Body of pancreas (tissue), 4 donors: Measurements from ENCODE around the gene TBRG4. TPM values are rescaled to one million over a fixed set of nuclear protein-coding genes. Genes with fewer than 3 reads are reported as not detected.

Experiments
- ATAC-seq: fragments of 150-250 bp; one replicate; pipeline ENCODE4 v1.9.1; 2016
- DNase-seq, 4 donors: peaks; one replicate each; pipeline ENCODE4 v3.0.0-alpha.2; 2019
- H3K27ac ChIP-seq, 4 donors: fragments of 200-600 bp; sonication (generic); 1 replicate in 3 of 4; 2 replicates in 1 of 4; pipeline versions ENCODE4 v1.5.1 to v1.6.1; 2016 to 2019; ENCODE audit warnings: mild to moderate bottlenecking in 1 of 4, mixed read lengths in 1 of 4, moderate library complexity in 1 of 4
- H3K27me3 ChIP-seq, 2 donors: fragments of 200-600 bp; sonication (generic); one replicate each; pipeline ENCODE4 v1.6.0; 2016; ENCODE audit warnings: mild to moderate bottlenecking in 1 of 2
- H3K36me3 ChIP-seq, 2 donors: fragments of 200-600 bp; sonication (generic); replicated peaks in 1 of 2; 2 replicates each; pipeline ENCODE4 v1.5.1; 2016; ENCODE audit warnings: low read depth in 2 of 2; ENCODE audit not compliant: insufficient read depth in 1 of 2
- H3K4me1 ChIP-seq: fragments of 200-600 bp; sonication (generic); one replicate; pipeline ENCODE4 v1.6.0; 2016
- H3K4me3 ChIP-seq, 2 donors: fragments of 200-600 bp; sonication (generic); 1 replicate in 1 of 2; 2 replicates in 1 of 2; pipeline ENCODE4 v1.5.1; 2016 to 2019
- H3K9me3 ChIP-seq, 3 donors: fragments of 200-600 bp; sonication (generic); 1 replicate in 2 of 3; 2 replicates in 1 of 3; pipeline ENCODE4 v1.5.1; 2016
- CTCF ChIP-seq, 7 experiments: fragments of 450-650 bp in 4 of 7; fragments of 200-600 bp in 3 of 7; sonication (generic) in 3 of 7; IDR thresholded peaks; one replicate each; pipeline ENCODE4 v1.5.1; 2016 to 2019; ENCODE audit warnings: antibody characterized with exemption in 7 of 7
- POLR2A ChIP-seq, 3 donors: fragments of 450-650 bp; IDR thresholded peaks; one replicate each; pipeline ENCODE4 v1.6.1; 2016; ENCODE audit warnings: antibody characterized with exemption in 3 of 3, mild to moderate bottlenecking in 2 of 3
- WGBS, 2 donors: methylation state at CpG; one replicate each; pipeline ENCODE4 v1.1.5; 2017; 5-methylcytosine and 5-hydroxymethylcytosine counted together
- intact Hi-C: fragments of 100-400 bp; cut with DNase I; formaldehyde crosslinking; loops from one replicate; pipeline ENCODE4 v1.15.1; 2023
- total RNA-seq, 2 donors: library from RNA; depleted of rRNA; stranded (reverse); fragments of >200 nt; gene quantifications; one replicate each; pipeline ENCODE4 v1.1.0, GENCODE V29; 2016

TBRG4 gene
- total RNA-seq, 2 donors from 2014 or later, result 14.0 to 81.4 TPM

GRCh38 chr7:45076946-45077345 is 34.6 kb downstream of the TBRG4 start:
- TF ChIP-seq CTCF (IDR thresholded peaks at IDR 0.05) (no peak), POLR2A (IDR thresholded peaks at IDR 0.05) (no peak)
- no peak for ATAC-seq

GRCh38 chr7:45075871-45076796 is 35.4 kb downstream of the TBRG4 start:
- ATAC-seq (no peak), DNase-seq (no peak)
- H3K4me3 ChIP-seq, result no peak overlapping the region
- TF ChIP-seq CTCF (IDR thresholded peaks at IDR 0.05) (no peak), POLR2A (IDR thresholded peaks at IDR 0.05) (no peak)
- no peaks in the 10 kb centered on the region for H3K4me1 ChIP-seq
- WGBS, 2 donors, result 89 to 92% methylated on average over 19 to 25 of the region's 35 CpGs
- H3K27ac ChIP-seq, result no peak overlapping the region
- H3K27me3 ChIP-seq, result no peaks in the 10 kb centered on the region
- intact Hi-C loops, result no loop called here
- H3K36me3 ChIP-seq, result peaks cover 0 to 17% of the 10 kb centered on the region in 2 donors
- no peaks in the 10 kb centered on the region for H3K9me3 ChIP-seq

More at GRCh38 chr7:45076946-45077345, 34.6 kb downstream of the TBRG4 start:
- DNase-seq, result no peak
- Histone ChIP-seq H3K9me3 (no peaks in the 10 kb centered on the region), H3K4me3 (no peak overlapping the region), H3K4me1 (no peaks in the 10 kb centered on the region), H3K27me3 (no peaks in the 10 kb centered on the region), H3K36me3 (peaks cover 0 to 15% of the 10 kb centered on the region in 2 donors), H3K27ac (no peak overlapping the region)
- intact Hi-C loops, result no loop called here
- 91 to 93% methylated on average over 5 of the region's 5 CpGs for WGBS, 2 donors

- H3K9me3 ChIP-seq, result no peaks in the 10 kb centered on the region
- H3K27me3 ChIP-seq, result no peaks in the 10 kb centered on the region
- H3K36me3 ChIP-seq, result peaks cover 0 to 17% of the 10 kb centered on the region in 2 donors
- no peak overlapping the region for H3K4me3 ChIP-seq
- no peak for DNase-seq
- H3K4me1 ChIP-seq, result no peaks in the 10 kb centered on the region
- TF ChIP-seq CTCF (IDR thresholded peaks at IDR 0.05) (no peak), POLR2A (IDR thresholded peaks at IDR 0.05) (no peak)
- ATAC-seq, result no peak
- intact Hi-C loops, result no loop called here
- WGBS, 2 donors, result 83 to 100% methylated on average over 1 of the region's 1 CpG
- no peak overlapping the region for H3K27ac ChIP-seq
These were observed 36.2 kb downstream of the TBRG4 start for GRCh38 chr7:45075355-45075644.

GRCh38 chr7:45074528-45075354 is 36.8 kb downstream of the TBRG4 start:
- intact Hi-C loops, result no loop called here
- 93% methylated on average over 9 to 15 of the region's 16 CpGs for WGBS, 2 donors
- no peak overlapping the region for H3K27ac ChIP-seq
- DNase-seq, result no peak
- no peaks in the 10 kb centered on the region for H3K27me3 ChIP-seq
- no peak for ATAC-seq
- H3K4me3 ChIP-seq, result no peak overlapping the region
- H3K4me1 ChIP-seq, result no peaks in the 10 kb centered on the region
- H3K36me3 ChIP-seq, result peaks cover 0 to 17% of the 10 kb centered on the region in 2 donors
- no peaks in the 10 kb centered on the region for H3K9me3 ChIP-seq
- TF ChIP-seq CTCF (IDR thresholded peaks at IDR 0.05), result no peak
- no peak for TF ChIP-seq POLR2A (IDR thresholded peaks at IDR 0.05)
